Liver (tissue), 9 donors: ENCODE results near the gene MBD4. TPM values are rescaled to one million over a fixed set of nuclear protein-coding genes. Genes with fewer than 3 reads are reported as not detected.

Experiments
- DNase-seq: peaks from one replicate; pipeline ENCODE4 v3.0.0-alpha.2; 2017; ENCODE audit warnings: low spot score
- H3K27ac ChIP-seq, 2 donors: one replicate each; pipeline ENCODE4 v1.7.0; 2013; ENCODE audit warnings: inconsistent platforms in 2 of 2, low read length in 2 of 2, control low read depth in 1 of 2, low read depth in 1 of 2, mild to moderate bottlenecking in 1 of 2
- H3K27me3 ChIP-seq, 4 donors: one replicate each; pipeline versions ENCODE4 v1.6.1 to v1.7.0; 2013; ENCODE audit warnings: low read length in 3 of 4, inconsistent platforms in 1 of 4, mild to moderate bottlenecking in 1 of 4, moderate library complexity in 1 of 4; ENCODE audit not compliant: control insufficient read depth in 4 of 4, insufficient read depth in 4 of 4
- H3K36me3 ChIP-seq, 4 donors: one replicate each; pipeline versions ENCODE4 v1.6.1 to v1.7.0; 2013; ENCODE audit warnings: low read length in 3 of 4, mild to moderate bottlenecking in 3 of 4, low read depth in 1 of 4, moderate library complexity in 1 of 4; ENCODE audit not compliant: control insufficient read depth in 4 of 4, insufficient read depth in 3 of 4
- H3K4me1 ChIP-seq, 4 donors: one replicate each; pipeline versions ENCODE4 v1.6.1 to v1.7.0; 2013; ENCODE audit warnings: low read length in 3 of 4, mild to moderate bottlenecking in 3 of 4, moderate library complexity in 1 of 4; ENCODE audit not compliant: control insufficient read depth in 4 of 4, insufficient read depth in 4 of 4
- H3K4me3 ChIP-seq, 3 donors: one replicate each; pipeline versions ENCODE4 v1.6.1 to v1.7.0; 2013; ENCODE audit warnings: low read length in 3 of 3, control low read depth in 1 of 3, low read depth in 1 of 3, mild to moderate bottlenecking in 1 of 3
- H3K9ac ChIP-seq, 2 donors: one replicate each; pipeline ENCODE4 v1.7.0; 2013; ENCODE audit warnings: low read length in 2 of 2, mild to moderate bottlenecking in 2 of 2, moderate library complexity in 2 of 2, control low read depth in 1 of 2, low read depth in 1 of 2
- H3K9me3 ChIP-seq, 4 donors: one replicate each; pipeline versions ENCODE4 v1.6.1 to v1.7.0; 2013; ENCODE audit warnings: low read length in 3 of 4; ENCODE audit not compliant: control insufficient read depth in 4 of 4
- EGR1 ChIP-seq, 2 donors: IDR thresholded peaks; 2 replicates each; pipeline ENCODE4 v1.6.1; 2016 to 2018; ENCODE audit warnings: antibody characterized with exemption in 2 of 2, low read depth in 2 of 2
- FOXA1 ChIP-seq: IDR thresholded peaks from 2 replicates; pipeline ENCODE4 v1.6.1; 2016; ENCODE audit warnings: antibody characterized with exemption
- FOXA2 ChIP-seq: IDR thresholded peaks from 2 replicates; pipeline ENCODE4 v1.6.1; 2016; ENCODE audit warnings: antibody characterized with exemption
- GABPA ChIP-seq, 2 donors: IDR thresholded peaks in 1 of 2; conservative IDR thresholded peaks in 1 of 2; 2 replicates each; pipeline ENCODE4 v1.6.1; 2016; ENCODE audit warnings: antibody characterized with exemption in 2 of 2, mild to moderate bottlenecking in 1 of 2, moderate library complexity in 1 of 2
- HNF4A ChIP-seq, 2 donors: conservative IDR thresholded peaks; 2 replicates each; pipeline ENCODE4 v1.6.1; 2016; ENCODE audit warnings: antibody characterized with exemption in 2 of 2, mild to moderate bottlenecking in 2 of 2
- HNF4G ChIP-seq: IDR thresholded peaks from 2 replicates; pipeline ENCODE4 v1.6.1; 2016; ENCODE audit warnings: antibody characterized with exemption
- NR2F2 ChIP-seq: IDR thresholded peaks from 2 replicates; pipeline ENCODE4 v1.6.1; 2016; ENCODE audit warnings: antibody characterized with exemption
- RAD21 ChIP-seq, 2 donors: IDR thresholded peaks; 2 replicates each; pipeline ENCODE4 v1.6.1; 2016; ENCODE audit warnings: antibody characterized with exemption in 2 of 2, mild to moderate bottlenecking in 2 of 2
- SP1 ChIP-seq: IDR thresholded peaks from 2 replicates; pipeline ENCODE4 v1.6.1; 2018; ENCODE audit warnings: antibody characterized with exemption, mild to moderate bottlenecking
- TAF1 ChIP-seq: conservative IDR thresholded peaks from 2 replicates; pipeline ENCODE4 v1.6.1; 2016; ENCODE audit warnings: antibody characterized with exemption, mild to moderate bottlenecking
- ZBTB33 ChIP-seq: IDR thresholded peaks from 2 replicates; pipeline ENCODE4 v1.6.1; 2016; ENCODE audit warnings: antibody characterized with exemption
- WGBS: extraction: QIAGEN DNeasy Blood & Tissue Kit; methylation state at CpG from one replicate; pipeline ENCODE4 v1.1.7; 2013; 5-methylcytosine and 5-hydroxymethylcytosine counted together
- polyA plus RNA-seq, 2 donors: library from polyadenylated mRNA; stranded (reverse) in 1 of 2; unstranded in 1 of 2; fragments of 200-250 nt in 1 of 2; fragments of >200 nt in 1 of 2; fragmentation: Nextera tagmentation in 1 of 2; extraction: Ambion mirVana in 1 of 2; gene quantifications; one replicate each; pipeline versions ENCODE4 v1.2.1 to v1.2.3, GENCODE V29; 2013 to 2015
- total RNA-seq, 2 donors: library from RNA; depleted of rRNA; stranded (reverse); fragments of >200 nt; gene quantifications; one replicate each; pipeline ENCODE4 v1.2.3, GENCODE V29; 2014
- TF ChIP-seq, protein P1 (sequence below): IDR thresholded peaks from 2 replicates; pipeline ENCODE4 v1.6.1; 2016; ENCODE audit warnings: antibody characterized with exemption, mild to moderate bottlenecking
- TF ChIP-seq, protein P2 (sequence below): IDR thresholded peaks from 2 replicates; pipeline ENCODE4 v1.6.1; 2016; ENCODE audit warnings: antibody characterized with exemption
- TF ChIP-seq, protein P3 (sequence below): IDR thresholded peaks from 2 replicates; pipeline ENCODE4 v1.6.1; 2016; ENCODE audit warnings: antibody characterized with exemption
- donor health status: healthy.
- donor health status: healthy.
- donor health status: healthy.
- donor health status: healthy.
- donor health status: healthy.

Gene MBD4
- total and polyA plus RNA-seq, 4 donors = 16.9 to 24.8 (median 17.2) TPM

DNA sequence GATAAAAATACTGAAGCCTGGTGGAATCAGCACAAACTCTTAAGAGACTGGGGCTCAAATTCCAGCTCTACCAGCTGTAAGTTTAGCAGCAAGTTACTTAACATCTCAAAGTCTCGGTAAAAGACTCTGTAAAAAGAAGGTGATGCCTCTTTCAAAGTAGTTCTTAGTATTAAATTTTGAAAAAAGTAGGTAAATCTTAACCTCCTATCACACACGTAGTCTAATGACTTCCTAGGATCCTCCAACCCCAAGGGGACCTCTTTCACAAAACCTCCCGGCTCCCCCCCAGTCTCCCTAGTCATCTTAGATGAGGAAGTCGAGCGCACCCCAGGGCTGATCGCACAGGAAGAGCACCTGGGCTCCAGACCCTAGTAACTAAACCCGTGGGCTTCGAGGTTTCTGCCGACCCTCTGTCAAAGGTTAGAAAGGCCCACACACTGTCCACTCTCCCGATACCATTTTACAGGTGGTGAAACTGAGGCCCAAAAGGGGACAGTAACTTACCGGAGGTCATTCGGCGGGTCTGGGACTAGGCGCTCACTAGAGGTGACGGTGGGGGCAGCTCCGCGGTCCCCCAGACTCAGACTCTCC lies 427 bp downstream of the MBD4 start:
- TF ChIP-seq FOXA1 (no peak), NR2F2 (no peak), SP1 (no peak), ZBTB33 (no peak), GABPA (IDR thresholded peaks at IDR 0.05 in 1 of 2, conservative IDR thresholded peaks at IDR 0.05 in 1 of 2) (no peak), TAF1 (no peak)
- TF ChIP-seq, protein P1, sequence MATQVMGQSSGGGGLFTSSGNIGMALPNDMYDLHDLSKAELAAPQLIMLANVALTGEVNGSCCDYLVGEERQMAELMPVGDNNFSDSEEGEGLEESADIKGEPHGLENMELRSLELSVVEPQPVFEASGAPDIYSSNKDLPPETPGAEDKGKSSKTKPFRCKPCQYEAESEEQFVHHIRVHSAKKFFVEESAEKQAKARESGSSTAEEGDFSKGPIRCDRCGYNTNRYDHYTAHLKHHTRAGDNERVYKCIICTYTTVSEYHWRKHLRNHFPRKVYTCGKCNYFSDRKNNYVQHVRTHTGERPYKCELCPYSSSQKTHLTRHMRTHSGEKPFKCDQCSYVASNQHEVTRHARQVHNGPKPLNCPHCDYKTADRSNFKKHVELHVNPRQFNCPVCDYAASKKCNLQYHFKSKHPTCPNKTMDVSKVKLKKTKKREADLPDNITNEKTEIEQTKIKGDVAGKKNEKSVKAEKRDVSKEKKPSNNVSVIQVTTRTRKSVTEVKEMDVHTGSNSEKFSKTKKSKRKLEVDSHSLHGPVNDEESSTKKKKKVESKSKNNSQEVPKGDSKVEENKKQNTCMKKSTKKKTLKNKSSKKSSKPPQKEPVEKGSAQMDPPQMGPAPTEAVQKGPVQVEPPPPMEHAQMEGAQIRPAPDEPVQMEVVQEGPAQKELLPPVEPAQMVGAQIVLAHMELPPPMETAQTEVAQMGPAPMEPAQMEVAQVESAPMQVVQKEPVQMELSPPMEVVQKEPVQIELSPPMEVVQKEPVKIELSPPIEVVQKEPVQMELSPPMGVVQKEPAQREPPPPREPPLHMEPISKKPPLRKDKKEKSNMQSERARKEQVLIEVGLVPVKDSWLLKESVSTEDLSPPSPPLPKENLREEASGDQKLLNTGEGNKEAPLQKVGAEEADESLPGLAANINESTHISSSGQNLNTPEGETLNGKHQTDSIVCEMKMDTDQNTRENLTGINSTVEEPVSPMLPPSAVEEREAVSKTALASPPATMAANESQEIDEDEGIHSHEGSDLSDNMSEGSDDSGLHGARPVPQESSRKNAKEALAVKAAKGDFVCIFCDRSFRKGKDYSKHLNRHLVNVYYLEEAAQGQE = no peak
- TF ChIP-seq, protein P2, sequence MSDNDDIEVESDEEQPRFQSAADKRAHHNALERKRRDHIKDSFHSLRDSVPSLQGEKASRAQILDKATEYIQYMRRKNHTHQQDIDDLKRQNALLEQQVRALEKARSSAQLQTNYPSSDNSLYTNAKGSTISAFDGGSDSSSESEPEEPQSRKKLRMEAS = no peak
- WGBS = under 1% methylated on average over 17 of the region's 17 CpGs
- H3K36me3 ChIP-seq = peaks cover 0 to 16% (median 7%) of the 10 kb centered on the region in 4 donors
- H3K4me1 ChIP-seq = peaks cover 0 to 70% (median 42%) of the 10 kb centered on the region in 4 donors
- H3K9me3 ChIP-seq = no peaks in the 10 kb centered on the region
- H3K27ac ChIP-seq = peak overlapping the region; percentile 74 to 87
- no peaks in the 10 kb centered on the region for H3K27me3 ChIP-seq
- peak overlapping the region; percentile 72 to 89 (median 72) for H3K4me3 ChIP-seq
- no peak for DNase-seq
- H3K9ac ChIP-seq = peak overlapping the region; percentile 66 to 77

DNA sequence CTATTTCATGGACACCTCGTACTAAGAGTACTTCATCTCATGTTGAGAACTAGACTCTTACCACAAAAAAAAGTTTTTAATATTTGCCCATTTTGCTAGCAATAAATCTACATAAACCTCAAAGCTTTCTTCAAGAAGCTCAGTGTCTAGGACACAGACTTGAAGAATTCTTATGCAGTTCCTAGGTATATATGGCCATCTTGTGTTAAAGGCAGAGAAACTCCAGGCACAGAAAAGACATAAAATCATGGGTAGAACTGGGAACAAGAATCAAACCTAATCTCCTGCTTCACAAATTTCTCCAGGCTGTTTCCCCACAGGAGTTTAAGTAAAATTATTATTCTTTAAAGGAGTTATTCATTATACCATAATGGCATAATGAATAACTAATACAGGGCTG lies 4.4 kb downstream of the MBD4 start:
- no peak for DNase-seq
- no peak for TF ChIP-seq FOXA2
- no peak for TF ChIP-seq GABPA (IDR thresholded peaks at IDR 0.05 in 1 of 2, conservative IDR thresholded peaks at IDR 0.05 in 1 of 2)
- TF ChIP-seq RAD21 (IDR thresholded peaks at IDR 0.05) = peak in 1 of 2 donors; percentile 12
- Histone ChIP-seq H3K27ac (no peak overlapping the region), H3K27me3 (no peaks in the 10 kb centered on the region), H3K36me3 (peaks cover 5 to 31% (median 25%) of the 10 kb centered on the region in 4 donors), H3K9ac (no peak overlapping the region), H3K4me3 (no peak overlapping the region), H3K9me3 (no peaks in the 10 kb centered on the region), H3K4me1 (peaks cover 2 to 55% (median 36%) of the 10 kb centered on the region in 4 donors)
- WGBS = 77% methylated on average over 1 of the region's 1 CpG

GRCh38 chr3:129434140-129434539 lies 5.6 kb downstream of the MBD4 start:
- H3K27ac ChIP-seq = peak overlapping the region; percentile 33 to 64
- DNase-seq = no peak
- WGBS = 99% methylated on average over 1 of the region's 1 CpG
- no peak overlapping the region for H3K4me3 ChIP-seq
- H3K9me3 ChIP-seq = no peaks in the 10 kb centered on the region
- no peaks in the 10 kb centered on the region for H3K27me3 ChIP-seq
- peaks cover 2 to 52% (median 35%) of the 10 kb centered on the region in 4 donors for H3K4me1 ChIP-seq
- H3K9ac ChIP-seq = peak overlapping the region in 1 of 2 donors; percentile 12
- H3K36me3 ChIP-seq = peaks cover 5 to 31% (median 25%) of the 10 kb centered on the region in 4 donors
- TF ChIP-seq HNF4G = no peak
- no peak for TF ChIP-seq HNF4A (conservative IDR thresholded peaks at IDR 0.05)
- TF ChIP-seq, protein P3, sequence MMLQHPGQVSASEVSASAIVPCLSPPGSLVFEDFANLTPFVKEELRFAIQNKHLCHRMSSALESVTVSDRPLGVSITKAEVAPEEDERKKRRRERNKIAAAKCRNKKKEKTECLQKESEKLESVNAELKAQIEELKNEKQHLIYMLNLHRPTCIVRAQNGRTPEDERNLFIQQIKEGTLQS = no peak
- TF ChIP-seq NR2F2 = no peak
- TF ChIP-seq, protein P2 = no peak
- TF ChIP-seq, protein P1 = no peak
- no peak for TF ChIP-seq TAF1
- no peak for TF ChIP-seq GABPA (IDR thresholded peaks at IDR 0.05 in 1 of 2, conservative IDR thresholded peaks at IDR 0.05 in 1 of 2)
- TF ChIP-seq EGR1 (IDR thresholded peaks at IDR 0.05; ENCODE audit: low read depth in 2 of 2) = no peak
- no peak for TF ChIP-seq FOXA2
